NCI-H345 (cell line): ENCODE data around the gene PRKCE.

Experiments
- DNase-seq: peaks from one replicate; lab custom pipeline; 2025; lab: John Stamatoyannopoulos, UW

The PRKCE gene

DNA sequence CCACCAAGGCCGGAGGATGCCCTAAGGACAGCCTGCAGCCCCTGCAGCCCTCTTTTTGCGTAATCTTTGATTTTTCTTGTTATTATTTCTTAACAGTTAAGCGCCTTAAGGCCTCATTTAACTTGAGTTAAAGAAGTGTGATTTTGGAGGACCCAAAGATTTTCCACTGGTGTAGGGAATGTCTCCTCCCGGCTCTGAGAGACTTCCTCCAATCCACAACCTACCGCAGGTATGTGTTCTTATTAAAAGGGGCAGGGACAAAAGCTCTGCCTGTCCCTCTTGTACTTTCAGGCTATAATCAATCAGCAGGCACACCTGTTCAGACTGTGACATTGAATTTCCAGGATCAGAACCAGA is 285.1 kb downstream of the PRKCE start:
- DNase-seq: no peak

DNA sequence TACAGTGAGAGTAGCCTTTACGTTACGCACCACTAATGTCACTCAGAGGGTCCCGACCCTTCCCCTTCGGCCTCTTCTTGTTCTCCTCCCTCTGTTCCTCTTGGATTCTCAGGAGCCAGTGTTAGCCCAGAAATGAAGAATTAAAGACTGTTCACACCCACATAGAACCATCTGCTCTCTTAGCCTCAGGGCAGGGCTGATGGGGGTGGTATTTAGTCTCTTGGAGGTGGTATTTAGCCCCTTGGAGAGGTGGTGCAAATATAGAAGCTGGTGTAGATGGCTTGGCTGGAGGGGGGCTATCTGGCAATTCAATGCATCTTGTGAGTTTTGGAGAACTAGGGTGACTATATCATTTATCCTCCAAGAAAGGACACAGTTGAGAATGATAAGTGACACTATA is 286.5 kb downstream of the PRKCE start:
- no peak for DNase-seq

DNA sequence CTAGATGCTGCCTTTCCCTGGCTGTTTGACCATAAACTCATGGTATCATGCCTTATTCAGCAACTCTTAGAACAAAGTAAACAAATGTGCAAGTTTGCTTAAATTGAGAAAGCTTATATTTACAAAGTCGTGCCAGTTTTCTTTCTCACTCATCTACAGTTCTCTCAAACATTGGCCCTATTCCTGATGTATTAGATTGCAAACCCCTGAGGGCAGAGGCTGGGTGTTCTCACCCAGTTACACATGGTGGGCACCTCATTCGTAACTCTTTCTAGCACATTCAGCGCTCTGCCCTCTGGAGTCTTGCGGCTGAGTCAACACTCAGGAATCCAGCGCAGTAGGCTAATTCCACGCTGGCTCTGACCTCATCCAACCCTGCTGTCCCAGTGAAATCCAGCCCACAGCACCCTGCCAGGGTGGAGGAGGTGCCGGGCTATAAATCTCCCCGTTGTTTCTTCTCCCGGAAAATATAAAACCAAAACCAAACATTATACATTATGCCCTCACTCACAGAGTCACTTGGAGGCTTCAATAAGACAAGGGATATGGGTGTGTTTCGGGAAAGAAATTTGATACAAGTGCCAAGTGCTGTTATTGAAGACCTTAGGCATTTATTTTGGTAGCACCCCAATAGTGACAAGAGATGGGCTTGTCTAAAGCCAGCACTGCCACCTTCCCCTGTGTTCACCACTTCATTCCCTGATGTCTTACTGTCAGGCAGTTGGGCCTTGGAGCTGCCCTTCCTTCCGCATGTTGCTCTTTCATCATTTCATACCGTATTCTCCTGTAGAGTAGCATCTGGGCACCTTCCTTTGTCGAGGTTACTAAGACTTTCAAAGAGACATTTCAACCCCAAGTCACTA is 287.4 kb downstream of the PRKCE start:
- no peak for DNase-seq

DNA sequence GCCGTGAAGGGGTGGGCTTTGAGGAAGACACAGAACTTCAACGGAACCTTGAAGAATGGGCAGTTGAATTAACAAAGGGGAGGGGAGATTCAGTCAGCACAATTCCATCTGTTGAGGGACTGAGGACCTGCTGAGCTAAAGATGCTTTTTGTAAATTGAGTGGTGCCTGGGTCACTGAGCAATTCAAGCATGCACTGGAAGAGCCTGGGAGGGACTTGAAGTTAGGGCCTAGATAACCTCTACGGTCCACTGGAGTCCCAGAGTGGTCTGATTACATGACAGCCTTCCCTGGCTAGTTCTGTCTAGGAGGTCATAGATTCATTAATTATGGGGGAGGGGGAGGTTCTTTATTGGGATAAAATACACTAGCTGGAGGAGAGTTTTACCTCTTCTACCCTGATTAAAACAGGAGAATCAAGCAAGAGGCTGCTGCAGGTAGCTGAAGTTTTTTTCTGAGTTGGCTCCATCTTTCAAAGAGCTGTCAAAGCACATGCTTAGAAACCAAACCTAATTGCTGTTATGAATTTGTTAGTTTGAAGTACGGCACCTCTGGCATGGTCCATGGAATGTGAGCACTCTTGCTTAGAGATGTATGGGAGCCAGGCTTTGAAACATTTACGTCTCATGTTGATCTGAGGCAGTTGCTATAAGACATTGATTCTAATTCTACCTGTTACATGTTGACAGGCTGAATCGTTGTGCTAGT is 290.2 kb downstream of the PRKCE start:
- no peak for DNase-seq

DNA sequence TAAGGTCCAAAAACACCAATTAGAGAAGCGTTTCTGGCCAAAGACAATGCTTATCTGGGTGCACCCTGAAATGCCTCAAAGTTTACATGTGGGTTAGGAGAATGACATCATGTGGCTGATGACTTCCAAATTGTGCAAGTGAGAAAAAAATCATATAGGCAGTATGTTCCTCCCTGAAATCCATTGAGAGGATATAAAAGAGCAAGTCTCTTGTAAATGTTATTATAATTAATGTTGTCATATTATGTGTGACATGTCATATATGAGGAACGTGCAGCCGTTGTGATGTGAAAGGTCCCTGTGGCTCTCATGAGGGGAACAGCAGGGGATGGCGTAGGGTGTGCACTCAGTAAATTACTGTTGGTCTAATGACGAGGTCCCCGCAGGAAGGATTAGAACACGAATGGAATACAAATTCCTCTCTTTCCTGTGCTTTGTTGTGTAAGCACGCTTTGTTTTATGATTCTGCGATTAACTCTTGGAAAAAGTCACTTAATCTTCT is 290.8 kb downstream of the PRKCE start:
- DNase-seq: no peak

DNA sequence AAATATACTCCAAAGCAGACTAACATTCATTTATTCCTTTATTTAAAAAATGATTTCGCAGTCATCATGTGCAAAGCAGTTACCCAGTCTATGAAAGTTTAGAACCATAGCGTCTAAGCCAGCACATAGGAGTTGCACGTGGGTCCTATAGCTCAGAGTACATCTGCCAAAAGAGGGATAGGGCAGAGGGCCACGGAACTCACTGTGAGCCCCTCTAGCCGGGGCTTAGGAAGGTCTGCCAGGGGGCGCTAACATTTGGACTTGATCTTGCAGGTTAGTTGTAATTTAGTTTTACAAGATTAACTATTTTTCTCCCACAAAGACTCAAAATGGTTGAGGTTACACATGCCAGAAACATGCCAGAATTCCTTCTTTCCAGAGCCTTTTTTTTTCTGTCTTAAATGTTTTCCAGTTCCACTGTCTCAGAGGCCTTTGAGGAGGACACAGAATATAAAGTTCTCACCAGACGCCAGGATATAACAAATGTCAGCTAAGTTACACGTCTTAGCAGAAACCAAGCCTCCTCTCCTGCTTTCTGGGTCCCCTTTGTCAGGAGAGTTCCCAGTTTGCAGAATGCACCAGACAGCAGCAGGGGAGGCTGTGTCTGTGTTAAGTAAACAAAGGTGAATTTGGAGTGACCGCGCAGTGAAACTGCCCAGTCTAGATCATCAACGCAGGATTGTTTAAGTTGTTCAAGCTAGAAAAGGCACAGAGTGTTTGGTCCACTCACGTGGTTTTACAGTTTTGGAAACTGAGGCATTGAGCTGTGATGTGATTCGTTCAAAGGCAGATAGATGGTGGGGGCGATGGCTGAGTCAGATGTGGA is 292.0 kb downstream of the PRKCE start:
- DNase-seq: no peak

DNA sequence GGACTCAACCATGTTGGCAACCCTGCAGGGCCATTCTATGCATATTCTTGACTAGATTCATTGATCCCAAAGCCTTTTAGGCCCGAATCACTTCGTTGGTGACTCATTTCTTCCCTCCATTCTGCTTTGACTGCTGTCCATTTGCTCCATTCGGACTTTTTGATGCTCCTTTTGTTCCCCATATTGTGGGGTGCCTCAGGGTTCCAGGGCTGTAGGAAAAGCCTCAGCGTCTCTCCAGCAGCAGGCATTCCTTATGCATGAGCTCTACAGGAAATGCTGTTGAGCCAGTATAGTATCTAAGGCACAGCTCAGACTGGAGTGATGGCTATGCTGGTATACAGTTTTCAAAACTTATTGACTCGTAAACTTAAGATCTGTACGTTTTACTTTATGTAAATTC is 292.6 kb downstream of the PRKCE start:
- no peak for DNase-seq

DNA sequence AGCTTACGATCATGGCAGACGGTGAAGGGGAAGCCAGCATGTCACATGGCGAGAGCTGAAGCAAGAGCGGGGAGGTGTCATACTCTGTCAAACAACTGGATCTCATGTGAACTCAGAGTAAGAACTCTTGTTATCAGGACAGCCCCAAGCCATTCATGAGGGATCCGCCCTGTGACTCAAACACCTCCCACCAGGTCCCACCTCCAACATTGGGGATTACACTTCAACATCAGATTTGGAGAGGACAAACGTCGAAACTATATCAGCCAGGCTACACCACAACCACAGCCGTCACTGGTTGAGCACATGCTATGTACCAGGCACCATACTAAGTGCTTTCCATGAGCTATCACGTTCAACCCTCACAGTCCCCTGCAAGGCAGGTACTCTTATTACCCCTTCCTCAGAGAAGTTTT is 293.8 kb downstream of the PRKCE start:
- no peak for DNase-seq

DNA sequence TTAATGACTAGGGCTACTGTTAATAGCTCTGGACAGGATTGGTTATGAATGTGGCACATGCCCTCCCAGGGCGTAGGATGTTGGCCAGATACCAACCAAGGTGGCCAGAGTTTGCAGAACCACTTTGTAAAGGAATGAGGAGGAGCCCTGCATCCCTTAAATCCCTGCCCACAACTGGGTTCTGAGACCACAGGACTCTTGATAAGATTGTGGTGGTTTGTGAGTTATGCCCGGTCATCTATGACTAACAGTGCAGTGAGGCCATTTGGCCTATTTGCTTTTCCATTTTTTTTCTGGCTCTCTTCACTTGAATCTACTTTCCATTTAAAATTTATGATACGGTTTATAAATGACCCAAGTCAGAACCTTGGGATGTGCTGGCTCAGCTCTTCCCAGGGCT is 294.5 kb downstream of the PRKCE start:
- no peak for DNase-seq

DNA sequence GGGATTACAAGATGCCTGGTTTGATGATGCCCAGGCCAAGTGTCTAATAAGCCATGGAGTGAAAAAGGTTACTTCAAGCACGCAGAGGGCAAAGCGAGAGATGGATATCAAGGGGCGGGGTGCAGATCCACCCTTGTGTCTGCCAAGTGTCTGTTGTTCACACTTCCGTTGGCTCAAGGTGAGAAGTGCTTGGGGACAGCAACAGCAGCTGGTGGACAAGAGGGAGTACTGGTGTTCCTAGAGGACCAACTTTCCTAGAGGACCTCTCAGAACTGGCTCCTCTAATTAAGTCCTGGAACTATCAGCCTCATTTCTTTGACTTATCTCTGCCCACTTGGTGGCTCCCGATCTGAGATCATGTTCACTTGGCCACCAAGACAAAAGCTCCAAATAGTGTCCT is 299.1 kb downstream of the PRKCE start:
- no peak for DNase-seq

DNA sequence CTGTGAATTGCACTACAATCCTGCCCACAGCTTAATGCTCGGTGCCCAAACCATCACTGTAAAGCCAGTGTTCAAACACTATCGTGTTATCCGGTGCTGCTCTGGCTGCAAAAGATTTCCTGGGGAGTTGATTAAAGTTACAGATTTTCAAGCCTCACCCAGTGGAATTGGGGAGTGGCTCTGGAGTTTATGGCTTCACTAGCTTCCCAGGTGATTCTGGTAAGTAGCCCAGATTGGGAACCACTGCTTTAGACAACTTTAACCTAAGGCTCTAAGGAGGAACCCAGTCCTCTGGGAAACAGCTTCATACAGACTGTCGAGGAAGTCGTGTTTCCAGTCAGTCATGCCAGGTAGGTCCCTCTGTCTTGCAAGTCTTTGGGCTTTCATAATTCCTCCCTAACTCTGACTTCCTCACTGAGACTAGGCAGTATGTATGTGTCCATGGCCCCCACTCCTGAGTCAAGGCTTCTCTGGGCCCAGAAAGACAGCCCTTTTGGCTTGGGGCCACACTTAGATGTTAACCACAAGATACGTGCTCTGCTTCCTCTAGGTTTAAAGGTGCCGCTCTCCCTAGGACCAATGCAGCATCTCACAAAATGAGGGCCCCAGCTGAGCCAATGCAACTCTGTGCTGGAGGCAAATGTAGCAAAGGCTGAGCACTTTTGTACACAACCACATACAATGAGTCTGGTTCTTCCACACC is 299.7 kb downstream of the PRKCE start:
- DNase-seq: no peak

DNA sequence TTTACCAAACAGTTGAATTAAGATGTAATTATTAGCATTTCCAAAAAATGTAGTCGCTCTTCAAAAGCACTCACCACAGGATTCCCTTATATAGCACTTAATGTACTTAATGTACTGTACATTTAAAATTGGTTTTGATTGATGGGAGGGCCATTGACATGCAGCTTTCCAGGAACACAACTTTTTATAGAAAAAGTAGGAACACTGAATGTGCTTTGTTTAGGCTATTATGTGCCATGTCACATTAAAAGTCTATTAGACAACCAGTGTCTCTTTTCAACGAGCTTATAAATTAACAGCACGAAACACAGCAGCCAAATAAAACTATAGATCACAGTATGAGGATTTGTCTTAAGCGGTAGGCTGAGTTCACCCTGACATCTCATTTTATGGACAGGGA is 301.1 kb downstream of the PRKCE start:
- no peak for DNase-seq

DNA sequence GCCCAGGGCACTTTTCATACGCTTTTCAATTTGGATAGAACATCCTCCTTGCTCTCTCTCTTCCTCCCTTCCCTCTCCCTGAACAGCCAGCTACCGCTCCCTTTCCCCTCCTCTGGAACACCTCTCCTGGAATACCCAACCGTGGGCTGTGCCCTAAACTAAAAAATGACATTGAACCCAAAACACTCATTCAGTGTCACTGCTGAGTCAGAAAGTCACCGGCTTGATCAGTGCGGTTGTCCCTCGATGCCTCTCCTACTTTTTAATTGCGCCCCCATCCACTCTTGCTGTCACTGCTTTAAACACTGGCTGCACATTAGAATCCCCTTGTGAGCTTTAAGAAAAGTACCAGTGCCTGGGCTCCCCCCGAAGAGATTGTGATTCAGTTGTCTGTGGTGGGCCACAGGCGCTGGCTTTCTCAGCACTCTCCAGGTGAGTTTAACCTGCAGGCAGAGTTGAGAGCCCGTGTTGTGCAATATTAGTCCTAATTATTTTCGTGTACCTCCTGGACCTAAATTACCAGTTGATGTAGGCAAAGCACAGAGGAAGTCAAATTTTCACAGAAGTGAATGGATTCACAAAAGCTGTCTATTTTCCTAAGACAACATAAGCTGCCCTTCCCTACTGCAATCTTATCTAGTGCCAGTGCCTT is 302.0 kb downstream of the PRKCE start:
- DNase-seq: no peak

DNA sequence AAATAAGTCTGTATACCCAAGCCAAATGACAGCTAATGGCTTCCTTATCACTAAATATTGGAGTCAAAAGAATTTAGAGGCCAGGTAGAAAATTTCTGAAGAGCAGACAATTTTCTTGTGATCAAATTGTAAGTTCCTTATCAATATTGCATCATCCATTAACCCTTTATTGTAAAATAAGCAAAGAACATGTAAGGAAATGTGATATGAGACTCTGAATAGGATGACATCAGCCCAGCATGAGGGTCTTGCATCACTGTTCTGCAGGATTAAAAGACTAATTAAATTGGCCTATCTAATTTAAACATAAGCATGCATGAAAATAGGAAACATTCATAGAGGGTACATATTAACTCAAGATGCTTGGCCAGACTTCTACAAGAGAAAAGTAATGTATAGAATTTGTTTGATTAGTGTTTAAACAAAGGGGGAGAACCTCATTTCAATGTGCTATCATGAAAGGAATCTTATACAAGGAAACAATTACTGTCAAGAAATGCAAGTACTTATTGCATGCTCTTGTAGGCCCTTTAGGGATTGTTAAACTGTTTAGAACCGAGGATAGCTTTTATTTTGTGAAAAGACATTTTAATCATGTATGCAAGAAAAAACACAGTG is 302.9 kb downstream of the PRKCE start:
- no peak for DNase-seq

DNA sequence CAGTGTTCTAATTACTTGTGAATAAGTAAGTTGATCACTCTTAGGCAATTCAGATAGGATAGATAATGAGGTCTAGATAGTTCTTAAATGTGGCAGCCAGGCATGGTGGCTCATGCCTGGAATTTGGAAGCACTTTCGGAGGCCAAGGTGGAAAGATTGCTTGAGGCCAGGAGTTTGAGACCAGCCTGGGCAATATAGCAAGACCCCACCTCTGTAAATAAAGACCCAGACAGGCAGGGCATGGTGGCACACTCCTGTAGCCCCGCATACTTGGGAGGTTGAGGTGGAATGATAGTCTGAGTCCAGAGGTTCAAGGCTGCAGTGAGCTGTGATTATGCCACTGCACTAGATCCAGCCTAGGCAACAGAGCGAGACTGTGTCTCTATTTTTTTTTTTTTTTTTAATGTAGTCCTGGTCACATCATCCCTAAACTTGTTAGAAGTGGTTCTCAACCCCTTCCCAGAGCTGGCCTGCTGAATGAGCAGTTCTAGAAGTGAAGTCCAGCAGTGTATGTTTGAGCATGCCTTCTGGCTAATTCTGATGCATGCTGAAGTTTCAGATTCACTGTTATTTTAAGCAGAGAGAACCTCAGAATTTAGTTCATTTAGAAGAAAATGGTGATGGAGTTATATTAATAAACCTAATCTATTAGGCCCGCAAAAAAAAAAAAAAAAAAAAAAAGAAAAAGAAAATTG is 306.2 kb downstream of the PRKCE start:
- DNase-seq: no peak

DNA sequence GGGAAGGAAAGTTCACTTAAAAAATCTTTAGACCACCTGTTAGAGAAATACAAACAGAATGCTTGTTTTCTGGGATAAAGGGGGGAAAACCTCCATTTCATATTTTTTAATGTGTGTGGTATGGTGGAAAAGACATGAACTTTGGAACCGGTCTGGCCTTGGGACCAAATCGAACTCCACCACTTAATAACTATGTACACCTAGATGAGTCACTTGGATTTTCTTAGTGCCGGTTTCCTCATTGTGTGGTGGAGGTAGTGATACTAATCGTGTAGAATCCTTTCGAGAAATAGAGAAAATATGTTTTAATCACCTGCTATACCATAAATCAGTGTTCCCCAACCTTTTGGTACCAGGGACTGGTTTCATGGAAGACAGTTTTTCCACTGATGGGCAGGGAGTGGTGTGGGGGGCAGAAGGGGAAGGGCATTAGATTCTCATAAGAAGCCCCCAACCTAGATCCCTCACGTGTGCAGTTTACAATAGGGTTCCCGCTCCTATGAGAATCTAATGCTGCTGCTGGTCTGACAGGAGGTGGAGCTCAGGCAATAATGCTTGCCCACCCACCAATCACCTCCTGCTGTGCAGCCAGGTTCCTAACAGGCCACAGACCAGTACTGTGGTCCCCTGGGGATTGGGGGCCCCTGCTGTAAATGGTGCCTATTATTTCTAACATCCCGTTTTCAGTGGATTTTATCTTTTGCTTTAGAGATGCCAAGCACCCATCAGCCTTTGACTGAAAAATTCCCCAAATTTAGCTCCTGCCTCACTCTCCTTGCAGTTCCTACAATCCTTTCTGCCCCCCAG is 308.8 kb downstream of the PRKCE start:
- DNase-seq: no peak

DNA sequence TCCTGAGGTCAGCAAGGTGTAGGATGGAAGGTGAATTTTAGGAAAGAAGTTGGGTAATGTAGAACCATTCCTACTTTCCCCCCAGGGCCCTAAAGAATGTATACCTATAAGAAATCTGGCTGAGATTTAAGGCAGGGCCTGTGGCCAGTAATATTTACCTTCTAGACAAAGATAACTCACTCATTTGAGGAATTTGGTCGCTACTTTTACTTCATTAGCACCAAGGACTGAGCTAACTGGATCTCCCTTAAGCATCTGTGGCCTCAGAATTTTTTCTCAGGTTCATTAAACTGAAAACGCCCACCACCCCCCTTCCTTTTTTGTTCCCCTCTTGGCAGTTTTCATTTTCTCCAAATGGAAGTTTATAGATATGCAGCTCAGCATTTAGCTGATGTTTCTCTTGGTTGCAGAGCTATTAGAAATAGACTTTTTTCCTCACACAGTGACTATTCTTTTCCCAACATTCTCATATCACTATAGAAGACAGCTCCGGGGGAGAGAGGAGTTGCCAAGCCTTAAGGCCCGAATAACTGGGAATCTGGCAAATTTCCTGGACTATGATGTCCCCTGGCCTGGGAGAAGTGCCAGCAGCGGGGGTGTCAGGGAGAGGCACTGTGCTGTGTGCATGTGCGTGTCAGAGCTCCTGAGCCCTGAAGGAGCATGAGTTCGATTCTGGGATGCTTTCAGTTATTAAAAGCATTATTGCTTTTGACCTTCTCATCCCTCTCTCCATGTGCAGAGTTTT is 310.9 kb downstream of the PRKCE start:
- DNase-seq: peak; percentile 54

DNA sequence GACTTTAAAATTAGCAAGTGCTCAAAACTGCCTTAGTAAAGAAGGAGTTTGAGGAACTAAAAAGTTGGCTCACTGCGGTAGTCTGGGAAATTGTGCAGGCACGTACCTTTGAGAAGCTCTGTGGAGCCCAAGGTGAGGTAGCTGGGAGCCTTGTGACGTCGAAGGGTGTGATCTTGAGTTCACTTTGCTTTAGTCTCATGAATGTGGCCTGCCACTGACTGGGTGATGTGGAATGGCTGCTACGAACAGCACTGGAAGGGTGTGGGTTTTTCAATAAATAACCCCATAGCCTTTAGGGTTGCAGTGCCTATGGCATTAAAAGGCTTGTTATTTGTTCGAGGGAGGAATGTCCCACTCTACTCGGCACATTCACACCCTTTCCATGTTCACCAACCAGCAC is 312.3 kb downstream of the PRKCE start:
- no peak for DNase-seq
